GDM1 (cell line): ENCODE measurements around the gene EXOC3L1.

Experiments
- DNase-seq: peaks from one replicate; lab custom pipeline; 2025; lab: John Stamatoyannopoulos, UW

Gene EXOC3L1

DNA sequence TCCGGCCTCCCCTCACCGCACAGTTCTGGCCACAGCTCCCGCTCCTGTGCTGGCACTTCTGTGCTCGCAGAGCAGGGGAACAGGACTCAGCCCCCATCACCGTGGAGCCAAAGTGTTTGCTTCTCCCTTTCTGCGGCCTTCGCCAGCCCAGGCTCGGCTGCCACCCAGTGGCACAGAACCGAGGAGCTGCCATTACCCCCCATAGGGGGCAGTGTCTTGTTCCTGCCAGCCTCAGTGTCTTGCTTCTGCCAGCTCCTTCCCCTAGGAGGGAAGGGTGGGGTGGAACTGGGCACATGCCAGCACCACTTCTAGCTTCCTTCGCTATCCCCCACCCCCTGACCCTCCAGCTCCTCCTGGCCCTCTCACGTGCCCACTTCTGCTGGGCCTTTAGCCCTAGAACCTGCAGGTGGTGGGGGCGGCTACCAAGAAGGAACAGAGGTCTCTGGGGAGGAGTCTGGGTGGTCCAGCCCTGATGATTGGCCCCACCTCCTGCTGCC lies 8.3 kb upstream of the EXOC3L1 start:
- no peak for DNase-seq

DNA sequence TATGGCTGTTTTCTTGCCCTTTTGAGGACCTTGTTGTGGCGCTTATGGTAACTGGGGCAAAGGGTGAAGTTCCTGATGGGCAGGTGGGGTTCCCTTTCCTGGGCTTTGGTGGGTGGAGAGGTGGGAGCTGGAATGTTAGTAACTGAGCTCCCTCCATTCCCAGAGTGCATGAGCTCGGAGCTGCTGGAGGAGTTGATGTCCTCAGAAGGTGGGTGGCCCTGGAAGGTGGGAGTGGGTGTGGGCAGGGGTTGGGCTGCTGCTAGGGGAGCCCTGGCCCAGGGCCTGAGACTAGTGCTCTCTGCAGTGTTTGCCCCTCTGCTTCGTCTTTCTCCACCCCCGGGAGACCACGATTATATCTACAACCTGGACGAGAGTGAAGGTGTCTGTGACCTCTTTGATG lies 7.8 kb upstream of the EXOC3L1 start:
- DNase-seq, result no peak

DNA sequence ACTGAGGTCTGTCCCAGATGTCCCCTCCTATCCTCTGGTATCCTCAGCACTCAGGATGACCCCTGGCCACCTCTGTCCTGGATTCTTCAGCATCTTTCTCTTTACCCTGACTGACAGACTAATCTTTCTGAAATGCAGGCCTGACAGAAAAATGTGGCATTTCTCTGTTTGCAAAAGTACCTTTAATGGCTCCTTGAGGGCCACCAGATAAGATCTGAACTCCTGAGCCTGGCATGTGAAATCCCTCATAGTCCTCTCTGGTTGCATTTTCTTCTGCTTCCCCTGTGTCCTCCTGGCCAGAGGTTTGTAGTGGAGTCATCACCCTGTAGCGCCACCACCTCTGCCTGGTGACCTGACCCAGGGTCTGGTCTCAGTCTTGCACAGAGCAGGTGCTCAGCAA lies 6.9 kb upstream of the EXOC3L1 start:
- DNase-seq, result no peak

DNA sequence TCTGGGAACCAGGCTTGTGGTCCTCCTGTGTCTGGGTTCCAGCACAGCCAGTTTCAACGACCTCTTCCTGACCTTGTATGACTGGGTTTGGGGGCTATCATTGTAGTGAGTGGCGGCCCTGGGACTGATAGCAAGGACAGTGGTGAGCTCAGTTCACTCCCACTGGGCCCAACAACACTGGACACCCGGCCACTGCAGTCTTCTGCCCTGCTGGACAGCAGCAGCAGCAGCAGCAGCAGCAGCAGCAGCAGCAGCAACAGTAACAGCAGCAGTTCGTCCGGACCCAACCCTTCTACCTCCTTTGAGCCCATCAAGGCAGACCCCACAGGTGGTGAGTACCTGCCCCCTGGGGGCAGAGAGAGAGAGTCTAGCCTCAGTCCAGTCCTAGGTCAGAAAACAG lies 5.7 kb upstream of the EXOC3L1 start:
- DNase-seq, result no peak

DNA sequence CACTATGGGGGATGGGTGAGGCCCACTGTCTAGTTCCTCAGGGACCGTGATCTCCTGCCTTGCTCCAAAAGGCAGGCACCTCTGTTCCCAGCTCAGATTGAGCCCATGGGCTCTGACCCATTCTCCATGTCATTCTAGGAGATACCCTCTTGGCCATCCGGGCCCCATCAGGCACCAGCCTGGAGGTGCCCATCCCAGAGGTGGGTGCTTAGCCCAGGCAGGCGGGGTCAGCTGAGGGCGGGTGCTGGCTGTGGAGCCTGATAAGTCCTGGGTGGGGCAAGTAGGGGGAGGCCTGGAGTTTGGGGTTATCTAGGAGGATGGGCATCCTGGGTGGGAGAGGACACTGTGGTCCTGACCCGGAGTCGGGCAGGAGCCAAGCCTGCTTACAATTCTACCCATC lies 4.3 kb upstream of the EXOC3L1 start:
- DNase-seq, result no peak

DNA sequence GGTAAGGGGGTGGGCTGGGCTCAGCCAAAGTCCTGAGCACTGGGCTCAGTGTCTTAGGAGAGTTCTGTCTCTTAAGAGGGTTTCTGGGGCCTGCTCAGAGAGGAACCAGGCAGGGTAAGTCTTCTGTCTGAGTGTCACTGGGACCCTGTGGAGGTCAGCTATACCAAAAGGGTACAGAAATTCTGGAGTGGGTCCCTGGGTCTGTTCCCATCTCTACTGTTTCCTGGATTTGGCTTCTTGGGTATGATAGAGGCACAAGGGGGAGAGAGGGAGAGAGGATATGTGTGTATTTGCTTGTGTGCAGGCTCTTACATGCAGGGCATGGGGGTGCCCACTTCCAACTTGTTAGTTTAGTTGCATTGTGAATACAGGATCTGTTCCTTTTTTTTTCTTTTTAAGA lies 3.6 kb upstream of the EXOC3L1 start:
- no peak for DNase-seq

DNA sequence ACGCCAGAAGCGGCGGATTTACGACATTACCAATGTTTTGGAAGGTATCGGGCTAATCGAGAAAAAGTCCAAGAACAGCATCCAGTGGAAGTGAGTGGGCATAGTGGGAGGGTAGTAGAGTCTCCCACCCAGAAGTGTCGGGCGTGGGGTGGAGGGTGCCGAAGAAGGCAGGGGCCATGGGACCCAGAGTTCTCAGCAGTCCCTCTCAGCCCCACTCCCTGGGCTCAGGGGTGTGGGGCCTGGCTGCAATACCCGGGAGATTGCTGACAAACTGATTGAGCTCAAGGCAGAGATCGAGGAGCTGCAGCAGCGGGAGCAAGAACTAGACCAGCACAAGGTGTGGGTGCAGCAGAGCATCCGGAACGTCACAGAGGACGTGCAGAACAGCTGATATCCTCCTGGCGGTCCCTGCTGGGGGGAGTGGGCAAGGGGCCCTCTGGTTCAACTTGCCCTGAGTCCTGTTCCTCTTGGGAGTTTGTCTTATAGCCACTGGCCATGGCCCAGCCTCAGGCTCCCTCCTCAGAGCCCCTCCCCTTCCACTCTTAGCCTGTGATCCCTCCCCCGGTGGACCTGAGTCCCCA lies 2.9 kb upstream of the EXOC3L1 start:
- DNase-seq, result no peak

DNA sequence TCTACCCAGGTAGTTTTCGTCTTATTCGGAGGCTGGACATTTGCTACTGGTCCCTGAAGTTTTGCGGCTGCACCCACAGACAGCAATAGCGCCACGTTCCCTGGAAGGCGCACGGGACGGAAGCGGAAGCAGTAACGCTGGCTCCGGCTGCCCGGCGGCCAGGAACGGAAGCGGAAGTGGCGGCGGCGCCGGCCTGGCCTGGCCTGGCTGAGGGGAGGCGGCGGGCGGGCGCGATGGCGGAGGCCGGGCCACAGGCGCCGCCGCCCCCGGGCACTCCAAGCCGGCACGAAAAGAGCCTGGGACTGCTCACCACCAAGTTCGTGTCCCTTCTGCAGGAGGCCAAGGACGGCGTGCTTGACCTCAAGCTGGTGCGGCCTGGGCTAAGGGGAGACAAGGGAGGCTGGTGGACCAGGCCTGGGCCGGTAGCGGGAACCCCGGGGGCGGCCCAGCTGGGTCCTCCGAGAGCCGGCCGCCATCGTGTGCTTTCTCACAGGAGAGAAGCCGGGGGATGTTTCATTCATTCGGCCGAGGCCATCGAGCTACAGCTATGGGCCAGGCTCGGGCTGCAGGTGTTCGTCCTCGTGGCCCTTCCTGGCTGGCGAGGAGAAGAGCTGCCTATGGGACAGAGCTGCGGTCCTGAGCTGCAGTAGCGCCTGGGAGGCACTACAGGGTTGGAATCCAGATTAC lies 2.2 kb upstream of the EXOC3L1 start, which contains the start of gene E2F4:
Gene E2F4 (plus strand): TSS at position 161 of the 687 bp plus-strand sequence. CDS start 73 bp downstream, at position 234.
- peak; percentile 80 for DNase-seq

DNA sequence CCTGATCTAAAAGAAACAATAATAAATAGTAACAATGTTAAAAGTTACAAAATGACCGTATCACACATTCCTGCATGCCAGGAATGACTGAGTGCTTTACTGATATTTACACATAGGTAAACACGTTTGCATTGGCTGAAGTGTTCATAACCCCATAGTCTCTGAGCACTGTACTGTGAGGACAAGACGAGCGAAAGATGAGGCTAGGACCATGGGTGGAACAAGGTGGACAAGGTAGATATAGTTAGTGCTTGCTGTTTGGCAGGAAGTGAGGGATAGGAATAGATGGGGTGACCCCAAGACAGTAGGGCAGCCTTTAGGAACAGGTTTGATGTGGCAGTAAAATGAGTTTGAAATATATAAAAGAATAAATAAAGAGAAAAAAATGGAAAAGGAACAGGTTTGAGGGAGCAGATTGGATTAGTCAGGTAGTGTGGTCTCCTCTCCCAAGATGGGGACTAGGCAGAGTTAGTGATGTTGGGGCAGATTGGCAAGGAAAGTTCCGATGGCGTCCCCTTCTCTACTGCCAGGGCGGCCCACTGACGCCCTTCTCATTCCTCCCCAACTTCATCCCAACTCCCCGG lies 1.6 kb upstream of the EXOC3L1 start:
- DNase-seq, result no peak

DNA sequence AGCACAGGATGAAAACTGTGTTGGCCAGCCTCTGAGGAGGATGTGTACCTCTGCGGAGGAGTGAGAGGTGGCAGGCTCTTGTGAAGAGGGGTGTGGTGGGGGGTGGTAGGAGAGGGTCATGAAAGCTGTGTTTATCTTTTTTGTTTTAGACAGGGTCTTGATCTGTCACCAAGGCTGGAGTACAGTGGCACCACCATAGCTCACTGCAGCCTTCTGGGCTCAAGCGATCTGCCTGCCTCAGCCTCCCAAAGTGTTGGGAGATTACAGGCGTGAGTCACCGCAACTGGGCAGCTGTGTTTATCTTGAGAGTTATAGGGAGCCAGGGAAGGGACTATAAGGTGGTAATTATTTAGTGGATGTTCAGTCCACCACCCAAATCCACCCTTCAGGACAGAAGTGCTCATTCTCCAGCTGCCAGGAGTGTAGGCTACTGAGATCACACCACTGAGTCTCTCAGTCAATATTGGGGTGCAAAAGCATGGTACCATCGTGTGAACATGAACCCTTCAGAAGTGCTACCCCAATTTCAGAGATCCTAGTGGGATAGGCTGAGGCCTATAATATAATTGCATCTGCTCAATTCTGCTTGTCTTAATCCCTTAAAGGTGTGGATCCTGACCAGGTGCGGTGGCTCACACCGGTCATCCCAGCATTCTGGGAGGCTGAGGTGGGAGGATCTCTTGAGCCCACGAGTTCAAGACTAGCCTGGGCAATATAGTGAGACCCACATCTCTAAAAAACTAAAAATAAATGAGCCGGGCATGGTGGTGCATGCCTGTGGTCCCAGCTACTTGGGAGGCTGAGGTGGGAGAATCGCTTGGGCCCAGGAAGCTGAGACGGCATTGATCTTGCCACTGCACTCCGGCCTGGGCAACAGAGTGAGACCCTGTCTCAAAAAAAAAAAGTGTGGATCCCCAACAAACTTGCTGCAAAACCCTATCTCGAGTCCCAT lies 788 bp upstream of the EXOC3L1 start:
- DNase-seq, result no peak

DNA sequence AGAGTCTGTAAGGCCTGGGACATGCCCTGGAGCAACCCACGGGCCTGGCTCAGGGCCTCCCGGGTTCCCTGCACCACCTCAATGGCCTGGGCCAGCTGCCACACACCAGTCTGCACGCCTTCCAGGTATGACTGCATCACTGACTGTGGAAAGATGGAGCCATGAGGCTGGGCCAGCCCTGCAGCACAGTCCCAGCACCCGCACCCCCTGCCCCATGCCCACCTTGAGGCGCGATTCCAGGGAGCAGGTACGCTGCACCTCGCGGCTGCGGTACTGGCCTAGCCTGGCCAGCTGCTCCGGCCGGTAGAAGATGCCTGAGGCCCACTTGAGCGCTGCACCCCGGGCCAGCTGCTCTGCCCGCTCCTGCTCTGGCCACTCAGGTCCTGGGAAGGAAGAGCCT lies 1.1 kb downstream of the EXOC3L1 start:
- DNase-seq, result no peak

DNA sequence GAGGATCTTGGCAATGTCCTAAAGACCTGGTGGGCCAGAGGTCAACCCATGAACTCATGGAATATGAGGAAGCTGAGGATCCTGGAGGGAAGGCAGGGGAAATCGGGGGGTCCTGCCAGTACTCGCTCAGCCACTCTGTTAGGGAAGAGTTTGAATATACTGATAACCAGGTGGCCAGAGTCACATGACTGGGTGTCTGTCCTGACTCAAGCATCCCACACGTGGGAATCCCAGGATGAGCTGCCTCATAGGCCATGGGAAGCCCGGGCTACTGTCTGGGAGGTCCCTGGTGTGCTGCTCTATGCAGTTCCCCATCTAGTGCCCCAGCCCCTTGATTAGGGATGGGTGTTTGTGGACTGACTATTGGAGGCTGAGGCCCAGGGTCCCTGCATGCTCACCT lies 1.6 kb downstream of the EXOC3L1 start:
- DNase-seq, result no peak

DNA sequence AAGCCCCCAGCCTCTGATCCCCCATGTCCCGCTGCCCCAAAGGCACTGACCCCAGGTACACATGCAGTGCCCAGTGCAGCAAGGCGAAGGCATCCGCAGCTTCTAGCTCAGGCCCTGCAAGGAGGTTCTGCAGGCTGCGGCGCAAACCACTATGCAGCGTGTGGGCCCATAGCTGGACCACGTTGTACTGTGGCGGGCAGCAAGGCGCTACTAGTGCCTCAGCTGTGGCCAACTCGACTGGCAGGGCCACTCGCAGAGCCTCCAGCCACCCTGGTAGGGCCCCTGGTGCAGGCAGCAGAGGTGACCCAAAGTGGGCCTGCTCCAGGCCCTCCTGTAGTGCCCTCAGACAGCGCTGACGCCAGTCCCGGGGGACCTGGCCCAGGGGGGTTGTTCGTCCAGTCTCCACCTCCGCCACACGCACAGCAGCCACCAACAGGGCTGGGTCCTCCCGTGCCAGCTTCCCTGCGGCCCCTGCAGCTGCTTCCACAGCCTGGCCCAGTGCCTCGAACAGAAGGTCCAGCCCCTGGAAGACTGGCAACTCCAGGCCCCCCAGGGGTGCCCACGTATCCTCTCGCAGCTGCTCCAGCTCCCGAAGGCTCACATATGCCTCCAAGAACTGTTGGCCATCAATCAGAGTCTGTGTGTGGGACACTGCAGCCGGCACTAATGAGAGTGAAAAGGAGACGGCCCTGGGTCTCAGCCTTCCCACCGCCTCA lies 2.6 kb downstream of the EXOC3L1 start:
- no peak for DNase-seq

DNA sequence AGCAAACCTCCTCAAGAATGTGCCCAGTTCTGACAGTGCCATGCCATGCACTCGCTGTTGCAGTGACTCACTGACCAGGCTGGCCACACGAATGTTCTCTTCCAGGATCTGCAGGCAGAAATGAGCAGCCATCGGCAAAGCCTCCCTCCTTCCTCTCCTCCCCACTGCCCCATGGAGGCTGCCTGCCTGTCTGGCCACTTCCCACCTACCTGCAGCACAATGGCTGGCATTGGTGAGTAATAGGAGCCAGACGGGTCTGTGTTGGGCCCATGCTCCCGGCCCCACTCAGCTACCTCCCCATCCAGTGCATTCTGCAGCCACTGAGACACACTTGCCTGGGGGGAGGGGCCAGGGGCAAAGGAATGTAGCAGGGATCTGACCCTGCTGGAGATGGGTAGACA lies 3.4 kb downstream of the EXOC3L1 start:
- DNase-seq, result no peak

DNA sequence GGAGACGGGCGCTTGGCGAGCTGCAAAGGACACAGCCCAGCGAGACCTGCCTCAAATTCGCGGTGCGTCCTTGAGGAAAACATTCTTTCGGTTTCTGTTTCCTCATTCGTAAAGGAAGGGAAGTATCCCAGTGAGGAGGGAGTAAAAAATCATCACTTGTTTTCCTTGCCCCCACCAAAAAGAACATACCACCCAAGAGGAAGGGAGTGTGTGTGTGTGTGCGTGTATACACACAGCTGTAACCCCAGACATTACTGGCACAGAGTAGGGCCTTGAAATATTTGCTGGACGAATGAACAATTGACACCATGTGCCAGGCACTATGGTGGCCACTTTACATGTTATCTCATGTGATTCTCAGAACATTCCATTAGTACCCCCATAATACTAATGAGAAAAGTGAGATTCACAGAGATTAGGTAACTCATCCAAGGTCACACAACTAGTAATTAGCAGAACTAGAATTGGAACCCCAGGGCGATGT lies 4.2 kb downstream of the EXOC3L1 start:
- DNase-seq, result no peak

DNA sequence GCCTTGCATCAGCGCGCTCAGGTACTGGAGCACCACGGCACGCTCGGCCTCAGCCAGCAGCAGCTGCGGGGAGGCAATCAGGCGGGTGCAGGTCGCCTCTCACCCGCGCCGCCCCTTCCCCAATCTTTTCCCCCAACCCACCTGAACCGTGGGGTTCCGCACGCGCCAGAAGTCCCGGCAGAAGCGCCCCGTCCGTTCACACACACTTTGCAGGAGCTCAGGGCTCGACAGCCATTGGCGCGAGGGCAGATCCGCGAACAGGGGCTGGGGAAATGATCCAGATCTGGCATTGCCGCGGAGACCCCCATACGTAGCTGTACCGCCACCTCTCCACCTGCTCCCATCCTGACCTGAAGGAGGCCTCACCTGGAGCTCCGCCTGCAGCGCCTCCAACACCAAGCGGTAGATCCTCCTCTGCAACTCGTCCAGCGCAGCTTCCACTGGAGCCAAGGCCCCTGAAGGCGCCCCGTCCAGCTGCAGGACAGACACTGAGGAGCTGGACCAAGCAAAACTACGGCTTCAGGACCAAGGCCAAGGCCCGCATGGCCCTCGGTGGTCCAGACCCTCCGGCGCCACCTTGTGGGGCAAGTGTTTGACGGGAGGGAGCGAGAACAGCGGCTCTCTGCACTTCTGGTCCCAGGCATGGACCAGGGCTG lies 4.8 kb downstream of the EXOC3L1 start:
- peak; percentile 44 for DNase-seq

DNA sequence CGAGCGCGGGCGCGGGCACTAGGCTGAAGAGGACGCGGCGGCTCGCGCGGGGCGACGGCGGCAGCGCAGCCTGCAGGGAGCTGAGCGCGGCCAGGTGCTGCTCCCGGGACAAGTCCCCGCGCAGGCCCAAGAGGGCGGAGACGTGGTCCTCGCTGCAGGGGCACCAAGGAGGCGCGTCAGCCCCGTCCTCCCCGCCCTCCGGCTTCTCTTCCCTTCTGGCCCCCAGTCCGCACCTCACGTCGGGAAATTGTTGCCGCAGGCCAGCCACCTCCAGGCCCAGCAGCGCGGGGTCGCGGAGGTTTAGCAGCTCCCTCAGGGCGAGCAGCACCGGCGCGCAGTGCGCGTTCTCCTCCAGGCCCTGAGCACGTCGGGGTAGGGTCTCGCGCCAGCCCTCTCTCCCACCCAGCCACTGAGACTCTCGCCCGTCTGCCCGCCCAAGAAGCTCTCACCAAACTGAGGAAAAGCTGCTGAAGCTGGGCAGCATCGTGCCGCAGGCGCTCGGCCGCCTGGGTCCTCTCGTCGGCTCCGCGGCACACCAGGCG lies 5.4 kb downstream of the EXOC3L1 start:
- no peak for DNase-seq

DNA sequence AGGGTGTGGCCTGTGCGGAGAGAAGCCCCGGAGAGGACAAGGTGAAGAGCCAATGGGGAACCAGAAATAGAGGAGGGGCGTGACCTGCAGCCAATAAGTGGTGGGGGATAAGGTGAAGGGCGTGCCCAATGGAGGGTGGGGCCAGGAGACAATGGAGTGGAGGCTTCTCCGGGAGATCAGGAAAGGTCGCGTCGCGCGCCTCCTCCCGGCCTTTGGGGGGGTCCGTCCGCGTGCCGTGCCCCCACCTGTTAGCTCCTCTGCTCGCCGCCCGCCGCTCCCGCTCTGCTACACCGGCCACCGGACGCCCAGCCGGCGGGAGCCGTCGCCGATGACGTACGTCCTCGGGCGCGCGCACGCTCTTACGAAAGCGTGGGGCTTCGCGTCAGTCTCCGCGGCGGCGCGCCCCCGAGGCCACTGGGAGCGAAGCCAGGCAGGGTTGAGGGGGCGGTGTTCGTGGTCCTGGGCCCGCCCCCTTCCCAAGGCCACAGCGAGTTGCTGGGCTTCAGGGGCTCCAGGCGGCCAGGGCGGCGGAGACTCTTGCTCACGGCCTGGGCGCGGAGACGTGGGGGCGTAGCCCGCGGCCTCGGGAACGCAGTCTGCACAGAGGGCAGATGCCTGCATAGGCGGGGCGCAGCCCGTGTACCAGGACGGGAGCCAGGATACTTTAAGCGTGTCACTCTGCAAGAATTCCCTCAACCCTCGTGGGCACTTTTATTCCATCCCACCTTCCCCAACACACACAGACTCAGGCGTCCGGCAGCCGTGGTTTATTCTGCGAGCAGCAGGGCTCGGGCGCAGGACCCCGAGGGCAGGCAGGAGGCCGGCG lies 6.1 kb downstream of the EXOC3L1 start, which contains the start of gene MATCAP1:
Gene MATCAP1 (minus strand): TSS at position 337 of the 826 bp plus-strand sequence. CDS start 3,353 bp downstream, outside the sequence.
- peak; percentile 83 for DNase-seq

DNA sequence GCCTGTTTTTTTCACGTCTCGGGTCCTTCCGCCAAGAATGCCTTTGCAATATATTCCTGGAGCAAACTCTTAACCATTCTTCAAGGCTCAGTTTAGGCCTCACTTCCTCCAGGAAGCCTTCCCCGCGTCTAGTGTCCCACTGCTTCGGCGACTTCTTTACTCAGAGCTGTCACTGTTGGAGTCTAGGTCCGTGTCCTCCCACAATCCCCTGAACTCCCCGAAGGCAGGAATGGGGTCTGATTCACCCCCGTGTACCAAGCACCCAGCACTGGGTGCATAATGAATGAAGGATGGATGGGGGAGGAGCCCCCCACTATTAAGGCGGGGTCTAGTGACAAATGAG lies 6.7 kb downstream of the EXOC3L1 start:
- DNase-seq, result no peak

DNA sequence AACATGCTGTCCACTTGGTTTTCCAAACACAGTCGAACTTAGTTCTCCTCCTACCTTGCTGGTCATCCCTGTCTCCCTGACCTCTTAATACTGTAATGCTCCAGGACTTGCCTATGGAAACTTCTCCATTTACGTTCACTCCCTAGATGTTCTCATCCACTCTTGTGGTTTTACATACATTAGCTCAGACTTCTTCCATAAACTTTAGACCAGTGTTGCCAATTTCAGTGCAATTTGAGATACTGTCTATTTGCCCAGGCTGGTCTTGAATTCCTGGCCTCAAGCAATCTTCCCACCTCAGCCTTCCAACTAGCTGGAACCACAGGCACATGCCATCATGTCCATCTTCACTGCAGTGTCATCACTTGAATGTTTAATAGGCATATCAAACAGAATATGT lies 7.6 kb downstream of the EXOC3L1 start:
- DNase-seq, result no peak
